BE2C (cell line): ENCODE measurements around the gene SLC6A15.
A peak's percentile ranks its signal among the peaks of the same experiment; 100 is the strongest.

ENCODE experiments used
- DNase-seq: peaks from one replicate; pipeline ENCODE4 v3.0.0-alpha.2; 2020
- H3K27me3 ChIP-seq: fragments of 250-450 bp; sonication (Bioruptor Pico); 2 replicates; pipeline ENCODE4 v1.5.1; 2020; ENCODE audit warnings: mild to moderate bottlenecking
- H3K36me3 ChIP-seq: fragments of 250-450 bp; sonication (Bioruptor Pico); 2 replicates; pipeline ENCODE4 v1.5.1; 2020; ENCODE audit warnings: mild to moderate bottlenecking
- H3K4me1 ChIP-seq: fragments of 250-450 bp; sonication (Bioruptor Pico); 2 replicates; pipeline ENCODE4 v1.5.1; 2020
- H3K4me3 ChIP-seq: 2 replicates; pipeline ENCODE4 v1.5.1; 2011; ENCODE audit warnings: low read depth, low read length
- H3K9me3 ChIP-seq: fragments of 250-450 bp; sonication (Bioruptor Pico); 2 replicates; pipeline ENCODE4 v1.5.1; 2020
- CTCF ChIP-seq: IDR thresholded peaks from 2 replicates; pipeline ENCODE4 v1.5.1; 2012; ENCODE audit warnings: mild to moderate bottlenecking, low read depth, low read length

SLC6A15 gene

DNA sequence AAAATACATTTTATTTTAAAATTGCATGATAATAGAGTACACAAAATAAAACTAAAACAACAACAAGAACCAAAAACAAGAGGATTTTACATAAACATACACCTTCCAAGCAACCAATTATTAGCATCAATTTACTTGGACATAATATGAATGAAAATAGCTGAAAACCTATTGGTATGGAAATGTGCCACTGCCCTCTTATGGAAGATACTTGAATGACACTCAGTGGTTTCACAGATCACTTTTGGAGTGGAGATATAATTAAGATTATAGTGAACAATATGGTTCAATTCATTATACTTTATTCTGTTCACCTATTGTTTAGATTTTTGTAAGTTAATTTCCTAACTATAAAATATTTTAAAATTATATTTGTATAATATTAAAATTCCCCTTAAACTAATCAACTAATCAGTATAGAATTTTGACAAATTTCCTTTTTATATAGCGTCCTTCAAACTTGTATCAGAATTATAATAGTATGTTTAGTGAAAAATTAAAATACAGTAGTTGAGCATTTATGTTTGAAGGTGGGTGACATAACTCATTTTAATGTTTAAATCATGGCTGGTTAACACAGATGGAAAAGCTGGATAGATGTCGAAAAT is 70.1 kb downstream of the SLC6A15 start:
- H3K36me3 ChIP-seq: no peaks in the 10 kb centered on the region
- no peak overlapping the region for H3K4me3 ChIP-seq
- no peaks in the 10 kb centered on the region for H3K27me3 ChIP-seq
- peak; percentile 43 for DNase-seq
- TF ChIP-seq CTCF: peak; percentile 81
- H3K9me3 ChIP-seq: no peaks in the 10 kb centered on the region
- no peaks in the 10 kb centered on the region for H3K4me1 ChIP-seq

DNA sequence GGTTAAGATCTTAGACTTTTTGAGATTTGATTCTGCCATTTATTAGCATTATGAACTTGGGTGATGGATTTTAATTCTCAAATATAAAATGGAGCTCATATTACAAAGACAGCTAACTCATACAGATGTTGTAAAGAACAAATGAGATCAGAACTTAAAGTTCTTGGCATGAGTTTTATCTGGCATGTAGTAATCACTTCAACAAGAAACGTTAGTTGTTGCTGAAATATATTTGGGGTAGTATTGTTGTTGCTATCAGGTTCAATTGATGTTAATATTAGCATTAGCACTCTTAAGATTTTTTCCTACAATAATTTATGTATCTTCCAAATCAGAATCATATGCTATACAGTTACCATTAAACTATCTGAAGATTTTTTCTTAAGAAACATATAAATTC is 71.0 kb downstream of the SLC6A15 start:
- H3K27me3 ChIP-seq: no peaks in the 10 kb centered on the region
- no peak for TF ChIP-seq CTCF

DNA sequence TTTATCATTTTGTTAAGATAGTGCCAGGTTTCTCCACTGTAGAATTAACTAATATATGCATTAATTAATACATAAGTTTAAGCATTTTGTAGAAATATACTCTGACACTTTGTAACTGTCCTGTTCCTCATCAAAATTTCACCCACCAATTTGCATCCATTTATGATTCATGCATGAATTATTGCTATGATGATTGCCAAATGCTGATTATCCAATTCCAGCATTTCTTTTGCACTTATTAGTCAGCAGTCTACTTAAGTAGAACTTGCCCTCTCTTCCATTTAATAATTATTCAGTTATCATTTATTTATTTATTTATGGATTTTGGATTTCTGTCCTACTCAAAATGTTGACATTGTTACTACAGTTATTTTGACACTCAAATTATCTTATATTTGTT is 72.2 kb downstream of the SLC6A15 start:
- Histone ChIP-seq H3K4me3 (no peak overlapping the region), H3K4me1 (no peaks in the 10 kb centered on the region), H3K9me3 (no peaks in the 10 kb centered on the region), H3K27me3 (no peaks in the 10 kb centered on the region), H3K36me3 (no peaks in the 10 kb centered on the region)
- TF ChIP-seq CTCF: no peak
- DNase-seq: no peak

More for the DNA sequence above, 71.0 kb downstream of the SLC6A15 start:
- H3K4me3 ChIP-seq: no peak overlapping the region
- no peak for DNase-seq
- H3K4me1 ChIP-seq: no peaks in the 10 kb centered on the region
- no peaks in the 10 kb centered on the region for H3K36me3 ChIP-seq
- no peaks in the 10 kb centered on the region for H3K9me3 ChIP-seq

DNA sequence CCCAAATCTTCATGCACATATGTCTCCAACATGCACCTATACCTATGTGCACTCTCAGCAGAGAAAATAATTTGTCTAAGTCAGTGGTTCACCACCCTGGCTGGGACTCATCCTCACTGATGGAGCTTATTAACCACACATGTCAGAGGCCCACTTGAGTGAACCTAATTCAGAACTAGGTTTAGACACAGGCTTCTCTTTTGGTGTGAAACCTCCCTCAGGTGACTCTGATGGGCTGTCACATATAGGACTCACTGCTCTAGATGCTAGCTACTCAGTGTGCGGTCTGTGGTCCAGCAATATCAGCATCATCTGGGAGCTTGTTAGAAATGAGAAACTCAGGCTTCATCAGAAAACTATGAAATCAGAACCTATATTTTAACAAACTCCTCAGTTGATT is 85.7 kb downstream of the SLC6A15 start:
- Histone ChIP-seq H3K27me3 (no peaks in the 10 kb centered on the region), H3K4me1 (no peaks in the 10 kb centered on the region), H3K36me3 (no peaks in the 10 kb centered on the region), H3K9me3 (no peaks in the 10 kb centered on the region), H3K4me3 (no peak overlapping the region)
- no peak for TF ChIP-seq CTCF
- no peak for DNase-seq

DNA sequence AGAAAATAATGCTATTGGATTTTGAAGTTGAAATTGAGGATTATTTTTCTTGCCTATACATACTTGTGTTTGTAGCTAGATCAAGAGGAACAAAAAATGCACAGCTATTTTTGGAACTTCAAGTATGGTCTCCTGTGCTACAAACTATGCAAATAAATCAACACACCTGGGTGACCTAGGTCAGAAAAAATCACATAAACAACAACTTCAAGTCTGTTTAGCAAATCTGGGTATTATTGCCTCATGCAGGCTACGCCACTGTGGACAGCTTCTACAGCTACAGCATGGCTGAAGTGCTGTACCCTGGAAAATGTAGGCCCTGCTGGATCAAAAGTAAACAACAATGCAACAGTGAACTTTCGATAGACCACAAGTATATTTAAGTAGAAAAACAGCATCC is 87.5 kb downstream of the SLC6A15 start:
- no peak overlapping the region for H3K4me3 ChIP-seq
- no peaks in the 10 kb centered on the region for H3K9me3 ChIP-seq
- no peak for TF ChIP-seq CTCF
- H3K36me3 ChIP-seq: no peaks in the 10 kb centered on the region
- H3K27me3 ChIP-seq: no peaks in the 10 kb centered on the region
- H3K4me1 ChIP-seq: no peaks in the 10 kb centered on the region
- no peak for DNase-seq

DNA sequence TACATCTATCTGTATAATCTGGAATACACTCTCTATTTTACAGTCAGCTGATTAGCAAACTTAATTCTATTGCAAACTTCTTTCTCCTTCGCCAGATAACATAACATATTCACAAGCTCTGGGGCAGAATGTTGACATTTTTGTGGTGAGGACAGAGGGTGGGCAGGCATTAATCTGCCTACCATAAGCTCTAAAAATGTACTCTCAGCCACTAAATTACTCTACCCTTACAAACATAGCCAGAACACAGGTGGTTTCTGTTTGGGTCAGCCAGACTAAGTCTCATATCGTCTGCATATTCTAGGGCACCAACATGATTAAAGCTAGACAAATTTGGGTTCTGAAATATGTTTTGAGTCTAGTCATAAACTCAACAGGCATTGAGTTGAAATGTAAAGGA is 90.1 kb downstream of the SLC6A15 start:
- no peak overlapping the region for H3K4me3 ChIP-seq
- no peaks in the 10 kb centered on the region for H3K4me1 ChIP-seq
- no peak for TF ChIP-seq CTCF
- DNase-seq: no peak
- H3K36me3 ChIP-seq: no peaks in the 10 kb centered on the region
- H3K27me3 ChIP-seq: no peaks in the 10 kb centered on the region
- H3K9me3 ChIP-seq: no peaks in the 10 kb centered on the region
